H9 (cell line): ENCODE data around the gene GOLGA1. TPM values are rescaled to one million over a fixed set of nuclear protein-coding genes. Genes with fewer than 3 reads are reported as not detected.
"Not testable (repeated sequence)": the region's sequence is repeated elsewhere in the genome, so short reads cannot be mapped to it uniquely, and the experiment has no call there.

ENCODE experiments used
- DNase-seq: peaks from one replicate; pipeline ENCODE4 v3.0.0-alpha.2; 2017
- H2AFZ ChIP-seq: one replicate; pipeline ENCODE4 v1.6.1; 2013; ENCODE audit warnings: mild to moderate bottlenecking, low read length, control low read depth, moderate library complexity
- H2AK5ac ChIP-seq: 2 replicates; pipeline ENCODE4 v1.6.1; 2013; ENCODE audit warnings: low read length, control low read depth, mixed read lengths; ENCODE audit not compliant: insufficient read length
- H2BK120ac ChIP-seq: one replicate; pipeline ENCODE4 v1.6.1; 2013; ENCODE audit warnings: low read depth, mild to moderate bottlenecking, low read length, control low read depth, inconsistent platforms; ENCODE audit not compliant: poor library complexity, severe bottlenecking
- H2BK12ac ChIP-seq: 2 replicates; pipeline ENCODE4 v1.6.1; 2013; ENCODE audit warnings: low read length, control low read depth, mixed read lengths, low read depth; ENCODE audit not compliant: insufficient read length
- H2BK15ac ChIP-seq: 2 replicates; pipeline ENCODE4 v1.6.1; 2013; ENCODE audit warnings: low read depth, low read length, control low read depth
- H2BK20ac ChIP-seq: one replicate; pipeline ENCODE4 v1.6.1; 2013; ENCODE audit warnings: low read depth, mild to moderate bottlenecking, low read length, control low read depth, inconsistent platforms; ENCODE audit not compliant: poor library complexity, severe bottlenecking
- H2BK5ac ChIP-seq: 2 replicates; pipeline ENCODE4 v1.6.1; 2013; ENCODE audit warnings: low read length, control low read depth, mixed read lengths; ENCODE audit not compliant: insufficient read length
- H3K14ac ChIP-seq: 2 replicates; pipeline ENCODE4 v1.6.1; 2013; ENCODE audit warnings: low read length, control low read depth; ENCODE audit not compliant: insufficient read depth
- H3K18ac ChIP-seq: 2 replicates; pipeline ENCODE4 v1.6.1; 2013; ENCODE audit warnings: low read depth, mild to moderate bottlenecking, mixed read lengths, low read length, control low read depth; ENCODE audit not compliant: insufficient read length
- H3K23ac ChIP-seq: 2 replicates; pipeline ENCODE4 v1.6.1; 2013; ENCODE audit warnings: low read length, control low read depth, mixed read lengths, low read depth; ENCODE audit not compliant: insufficient read length
- H3K23me2 ChIP-seq: 2 replicates; pipeline ENCODE4 v1.6.1; 2013; ENCODE audit warnings: low read depth, mild to moderate bottlenecking, mixed read lengths, low read length, control low read depth; ENCODE audit not compliant: insufficient read length, poor library complexity, severe bottlenecking
- H3K27ac ChIP-seq: 2 replicates; pipeline ENCODE4 v1.5.1; 2013; ENCODE audit warnings: low read length, control low read depth, mixed read lengths, low read depth; ENCODE audit not compliant: insufficient read length
- H3K27me3 ChIP-seq: 2 replicates; pipeline ENCODE4 v1.6.1; 2013; ENCODE audit warnings: low read length, control low read depth, inconsistent platforms; ENCODE audit not compliant: insufficient read depth
- H3K4ac ChIP-seq: 2 replicates; pipeline ENCODE4 v1.6.1; 2013; ENCODE audit warnings: low read depth, mild to moderate bottlenecking, control low read depth, inconsistent platforms, low read length, moderate library complexity
- H3K4me1 ChIP-seq: 2 replicates; pipeline ENCODE4 v1.6.1; 2013; ENCODE audit warnings: low read length, control low read depth, inconsistent platforms; ENCODE audit not compliant: insufficient read depth
- H3K4me2 ChIP-seq: 2 replicates; pipeline ENCODE4 v1.6.1; 2013; ENCODE audit warnings: low read length, control low read depth, mixed read lengths; ENCODE audit not compliant: insufficient read length, insufficient read depth
- H3K56ac ChIP-seq: 2 replicates; pipeline ENCODE4 v1.6.1; 2013; ENCODE audit warnings: low read depth, mild to moderate bottlenecking, mixed read lengths, low read length, control low read depth; ENCODE audit not compliant: insufficient read length
- H3K79me1 ChIP-seq: 2 replicates; pipeline ENCODE4 v1.6.1; 2013; ENCODE audit warnings: low read depth, mild to moderate bottlenecking, moderate library complexity, low read length, control low read depth, inconsistent platforms; ENCODE audit not compliant: insufficient read depth, poor library complexity, severe bottlenecking
- H3K79me2 ChIP-seq: 2 replicates; pipeline ENCODE4 v1.6.1; 2013; ENCODE audit warnings: low read length, control low read depth, inconsistent platforms; ENCODE audit not compliant: insufficient read depth
- H3K9ac ChIP-seq: 2 replicates; pipeline ENCODE4 v1.6.1; 2013; ENCODE audit warnings: low read length, control low read depth, mixed read lengths; ENCODE audit not compliant: insufficient read length; ENCODE audit errors: extremely low read depth
- H3K9me3 ChIP-seq: one replicate; pipeline ENCODE4 v1.6.1; 2013; ENCODE audit warnings: low read depth, low read length, inconsistent platforms; ENCODE audit not compliant: control insufficient read depth
- H3T11ph ChIP-seq: one replicate; pipeline ENCODE4 v1.6.1; 2013; ENCODE audit warnings: mild to moderate bottlenecking, low read length, control low read depth, inconsistent platforms
- H4K20me1 ChIP-seq: one replicate; pipeline ENCODE4 v1.6.1; 2013; ENCODE audit not compliant: control insufficient read depth, insufficient read length, insufficient read depth
- H4K5ac ChIP-seq: 2 replicates; pipeline ENCODE4 v1.6.1; 2013; ENCODE audit warnings: low read depth, mild to moderate bottlenecking, mixed read lengths, low read length, control low read depth; ENCODE audit not compliant: insufficient read length
- H4K8ac ChIP-seq: replicated peaks from 2 replicates; pipeline ENCODE4 v1.6.1; 2013; ENCODE audit warnings: low read length, control low read depth, mixed read lengths, low read depth; ENCODE audit not compliant: insufficient read length
- H4K91ac ChIP-seq: 2 replicates; pipeline ENCODE4 v1.6.1; 2013; ENCODE audit warnings: low read depth, mild to moderate bottlenecking, moderate library complexity, mixed read lengths, low read length, control low read depth; ENCODE audit not compliant: insufficient read length
- H3K27ac Mint-ChIP-seq, 3 experiments: 2 replicates in 2 of 3; 3 replicates in 1 of 3; pipeline ENCODE4 v1.8.0; 2020 to 2021; ENCODE audit warnings: mixed read lengths in 3 of 3, mild to moderate bottlenecking in 1 of 3, moderate library complexity in 1 of 3
- H3K27me3 Mint-ChIP-seq: 2 replicates; pipeline ENCODE4 v1.8.0; 2021; ENCODE audit warnings: low read depth, mild to moderate bottlenecking, moderate library complexity, mixed read lengths
- H3K36me3 Mint-ChIP-seq, 3 experiments: 2 replicates in 2 of 3; 3 replicates in 1 of 3; pipeline ENCODE4 v1.8.0; 2020 to 2021; ENCODE audit warnings: low read depth in 3 of 3, mixed read lengths in 3 of 3; ENCODE audit not compliant: insufficient read depth in 1 of 3
- H3K4me1 Mint-ChIP-seq, 2 experiments: 2 replicates each; pipeline ENCODE4 v1.8.0; 2020; ENCODE audit warnings: mixed read lengths in 2 of 2
- H3K4me3 Mint-ChIP-seq, 2 experiments: 2 replicates in 1 of 2; 3 replicates in 1 of 2; pipeline ENCODE4 v1.8.0; 2020 to 2021; ENCODE audit warnings: mild to moderate bottlenecking in 2 of 2, mixed read lengths in 2 of 2, moderate library complexity in 1 of 2
- H3K9me3 Mint-ChIP-seq, 2 experiments: 2 replicates in 1 of 2; 3 replicates in 1 of 2; pipeline ENCODE4 v1.8.0; 2020; ENCODE audit warnings: mild to moderate bottlenecking in 2 of 2, mixed read lengths in 2 of 2, moderate library complexity in 1 of 2
- WGBS: extraction: QIAGEN DNeasy Blood & Tissue Kit; methylation state at CpG from one replicate; pipeline ENCODE4 v1.1.7; 2013; ENCODE audit warnings: missing lambda C conversion rate, low lambda C conversion rate, mixed read lengths; ENCODE audit not compliant: insufficient read length; ENCODE audit errors: extremely low coverage; 5-methylcytosine and 5-hydroxymethylcytosine counted together
- total RNA-seq: library from RNA; stranded (reverse); gene quantifications from 2 replicates; pipeline ENCODE4 v1.2.1, GENCODE V29; 2021

The GOLGA1 gene
- total RNA-seq, 1 experiment from 2014 or later: 7.6 TPM

DNA sequence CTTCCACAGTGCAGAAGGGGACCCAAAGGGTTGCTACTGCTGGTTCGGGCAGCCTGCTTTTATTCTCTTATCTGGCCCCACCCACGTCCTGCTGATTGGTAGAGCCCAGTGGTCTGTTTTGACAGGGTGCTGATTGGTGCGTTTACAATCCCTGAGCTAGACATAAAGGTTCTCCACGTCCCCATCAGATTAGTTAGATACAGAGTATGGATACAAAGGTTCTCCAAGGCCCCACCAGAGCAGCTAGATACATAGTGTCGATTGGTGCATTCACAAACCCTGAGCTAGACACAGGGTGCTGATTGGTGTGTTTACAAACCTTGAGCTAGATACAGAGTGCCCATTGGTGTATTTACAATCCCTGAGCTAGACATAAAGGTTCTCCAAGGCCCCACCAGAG, 102.8 kb downstream of the GOLGA1 start:
- not testable (repeated sequence) for H3K18ac ChIP-seq, H4K5ac ChIP-seq, H4K20me1 ChIP-seq, H2AFZ ChIP-seq, H3K27me3 Mint-ChIP-seq, DNase-seq, H2BK5ac ChIP-seq, H3K56ac ChIP-seq, H2AK5ac ChIP-seq, H3K36me3 Mint-ChIP-seq, H4K8ac ChIP-seq, H2BK120ac ChIP-seq, H3K14ac ChIP-seq, H3K4me1 ChIP-seq, H3K23ac ChIP-seq, H3K27ac ChIP-seq, H3K79me1 ChIP-seq, H3K9me3 ChIP-seq, H3K4me3 Mint-ChIP-seq, H3T11ph ChIP-seq, H3K9ac ChIP-seq, H4K91ac ChIP-seq, H2BK15ac ChIP-seq, H3K4me2 ChIP-seq, H3K27me3 ChIP-seq, H3K9me3 Mint-ChIP-seq, H3K4ac ChIP-seq, H2BK20ac ChIP-seq, H3K79me2 ChIP-seq, H2BK12ac ChIP-seq, H3K23me2 ChIP-seq
- Mint-ChIP-seq H3K27ac (0 out of 7 replicates have a peak overlapping the region, but pooled peaks of 1 of the 3 experiments have one; percentile 27), H3K4me1 (peaks cover 2 to 21% of the 10 kb centered on the region in 2 experiments; a peak in 2 of 4 replicates)
- no CpG with 5 or more reads among the region's 5 CpGs for WGBS
